IMR-90 (cell line): ENCODE measurements around the gene AKAP1. TPM values are rescaled to one million over a fixed set of nuclear protein-coding genes. Genes with fewer than 3 reads are reported as not detected.

Experiments
- ATAC-seq: fragments of 200-7000 bp; cut with Tn5 transposase; 2 replicates; pipeline ENCODE4 v1.9.1; 2020; ENCODE audit warnings: low read depth, mild to moderate bottlenecking, moderate library complexity
- BruUV-seq: library from RNA; stranded (reverse); fragments of 400-500 nt; replicated peaks from 2 replicates; lab custom pipeline; 2021; lab: Mats Ljungman, UMichigan
- CTCF ChIA-PET: fragments of 300-600 bp; formaldehyde crosslinking; extraction: SDS; loops from one replicate; lab custom pipeline; 2021; ENCODE audit warnings: antibody characterized with exemption; lab: Yijun Ruan, JAX
- POLR2A ChIA-PET: fragments of 300-600 bp; sonication (Branson Sonifier 250); formaldehyde crosslinking; loops from one replicate; lab custom pipeline; 2022; ENCODE audit warnings: antibody characterized with exemption; ENCODE audit not compliant: unreplicated experiment; lab: Charles Lee
- DNase-seq: peaks from one replicate; pipeline ENCODE4 v3.0.0; 2013
- H2AFZ ChIP-seq: replicated peaks from 2 replicates; pipeline ENCODE3; 2013; ENCODE audit warnings: low read length, mild to moderate bottlenecking; ENCODE audit not compliant: poor library complexity
- H2AK5ac ChIP-seq: 2 replicates; pipeline ENCODE4 v1.6.1; 2013; ENCODE audit warnings: low read depth, low read length, inconsistent platforms
- H2AK9ac ChIP-seq: replicated peaks from 2 replicates; pipeline ENCODE3; 2013; ENCODE audit warnings: mild to moderate bottlenecking, low read depth, low read length, moderate library complexity; ENCODE audit not compliant: poor library complexity
- H2BK120ac ChIP-seq: 2 replicates; pipeline ENCODE4 v1.6.1; 2013; ENCODE audit warnings: low read depth, low read length, inconsistent platforms
- H2BK15ac ChIP-seq: 3 replicates; pipeline ENCODE4 v1.6.1; 2013; ENCODE audit warnings: low read depth, low read length, inconsistent platforms
- H2BK20ac ChIP-seq: 2 replicates; pipeline ENCODE4 v1.6.1; 2013; ENCODE audit warnings: low read depth, mild to moderate bottlenecking, inconsistent platforms, low read length, moderate library complexity
- H2BK5ac ChIP-seq: 2 replicates; pipeline ENCODE4 v1.6.1; 2013; ENCODE audit warnings: mild to moderate bottlenecking, low read depth, low read length, inconsistent platforms; ENCODE audit not compliant: poor library complexity, severe bottlenecking
- H3K14ac ChIP-seq: replicated peaks from 2 replicates; pipeline ENCODE4 v1.6.1; 2013; ENCODE audit warnings: low read depth, low read length, inconsistent platforms
- H3K18ac ChIP-seq: 2 replicates; pipeline ENCODE4 v1.6.1; 2013; ENCODE audit warnings: low read depth, low read length, control low read depth
- H3K23ac ChIP-seq: 2 replicates; pipeline ENCODE4 v1.6.1; 2013; ENCODE audit warnings: low read depth, low read length, inconsistent platforms
- H3K27ac ChIP-seq: 2 replicates; pipeline ENCODE4 v1.5.1; 2013; ENCODE audit warnings: mild to moderate bottlenecking, control low read depth, low read length; ENCODE audit not compliant: insufficient read depth
- H3K27me3 ChIP-seq: 2 replicates; pipeline ENCODE4 v1.6.1; 2013; ENCODE audit warnings: low read length; ENCODE audit not compliant: control insufficient read depth, insufficient read depth
- H3K36me3 ChIP-seq: 2 replicates; pipeline ENCODE4 v1.6.1; 2013; ENCODE audit warnings: low read length, mixed read lengths; ENCODE audit not compliant: control insufficient read depth, insufficient read depth
- H3K4ac ChIP-seq: 2 replicates; pipeline ENCODE4 v1.6.1; 2013; ENCODE audit warnings: low read depth, low read length, inconsistent platforms
- H3K4me1 ChIP-seq: 2 replicates; pipeline ENCODE4 v1.6.1; 2013; ENCODE audit warnings: low read length, mixed read lengths; ENCODE audit not compliant: control insufficient read depth, insufficient read depth
- H3K4me2 ChIP-seq: 2 replicates; pipeline ENCODE4 v1.6.1; 2013; ENCODE audit warnings: low read depth, mild to moderate bottlenecking, control low read depth, low read length, moderate library complexity
- H3K4me3 ChIP-seq: 2 replicates; pipeline ENCODE4 v1.5.1; 2013; ENCODE audit warnings: low read depth, mild to moderate bottlenecking, control low read depth, low read length, moderate library complexity; ENCODE audit not compliant: insufficient read depth
- H3K56ac ChIP-seq: 2 replicates; pipeline ENCODE4 v1.6.1; 2013; ENCODE audit warnings: low read length, inconsistent platforms; ENCODE audit not compliant: insufficient read depth; ENCODE audit errors: extremely low read depth
- H3K79me1 ChIP-seq, 2 experiments: 2 replicates each; pipeline ENCODE4 v1.6.1; 2013; ENCODE audit warnings: low read length in 2 of 2, inconsistent platforms in 1 of 2, low read depth in 1 of 2
- H3K9ac ChIP-seq: 2 replicates; pipeline ENCODE4 v1.6.1; 2013; ENCODE audit warnings: low read depth, low read length, control low read depth
- H3K9me1 ChIP-seq: 2 replicates; pipeline ENCODE4 v1.6.1; 2013; ENCODE audit warnings: low read length, inconsistent platforms; ENCODE audit not compliant: insufficient read depth
- H3K9me3 ChIP-seq: 2 replicates; pipeline ENCODE4 v1.6.1; 2013; ENCODE audit warnings: low read length; ENCODE audit not compliant: control insufficient read depth, insufficient read depth
- H4K20me1 ChIP-seq: 2 replicates; pipeline ENCODE4 v1.6.1; 2013; ENCODE audit warnings: low read length, inconsistent platforms; ENCODE audit not compliant: insufficient read depth
- H4K5ac ChIP-seq: 2 replicates; pipeline ENCODE4 v1.6.1; 2013; ENCODE audit warnings: mild to moderate bottlenecking, low read depth, low read length, control low read depth
- H4K8ac ChIP-seq, 2 experiments: 2 replicates each; pipeline ENCODE4 v1.6.1; 2013; ENCODE audit warnings: low read depth in 2 of 2, low read length in 2 of 2, control low read depth in 1 of 2, inconsistent platforms in 1 of 2
- H4K91ac ChIP-seq: 2 replicates; pipeline ENCODE4 v1.6.1; 2013; ENCODE audit warnings: low read depth, low read length, inconsistent platforms; ENCODE audit not compliant: insufficient read depth
- BHLHE40 ChIP-seq: fragments of 150-350 bp; IDR thresholded peaks from 2 replicates; pipeline ENCODE4 v1.6.1; 2016; ENCODE audit warnings: mild to moderate bottlenecking, low read depth, low read length
- CEBPB ChIP-seq: IDR thresholded peaks from 2 replicates; pipeline ENCODE4 v1.6.1; 2012; ENCODE audit warnings: low read depth, low read length, improper control_type of control experiment
- CHD1 ChIP-seq: IDR thresholded peaks from 2 replicates; pipeline ENCODE4 v1.6.1; 2012; ENCODE audit warnings: low read depth, low read length, improper control_type of control experiment
- FOS ChIP-seq: fragments of 150-350 bp; IDR thresholded peaks from 2 replicates; pipeline ENCODE4 v1.6.1; 2016; ENCODE audit warnings: low read depth, low read length
- MAFK ChIP-seq: IDR thresholded peaks from 2 replicates; pipeline ENCODE4 v1.6.1; 2012; ENCODE audit warnings: low read depth, low read length, improper control_type of control experiment
- MAZ ChIP-seq: IDR thresholded peaks from 2 replicates; pipeline ENCODE4 v1.6.1; 2012; ENCODE audit warnings: low read depth, mild to moderate bottlenecking, low read length, improper control_type of control experiment, moderate library complexity, borderline replicate concordance
- MXI1 ChIP-seq: IDR thresholded peaks from 2 replicates; pipeline ENCODE4 v1.6.1; 2012; ENCODE audit warnings: low read depth, mild to moderate bottlenecking, low read length, moderate library complexity, borderline replicate concordance
- POLR2A ChIP-seq: IDR thresholded peaks from 2 replicates; pipeline ENCODE4 v1.6.1; 2012; ENCODE audit warnings: mild to moderate bottlenecking, low read depth, low read length
- RAD21 ChIP-seq: IDR thresholded peaks from 2 replicates; pipeline ENCODE4 v1.6.1; 2012; ENCODE audit warnings: low read length, improper control_type of control experiment
- RCOR1 ChIP-seq: IDR thresholded peaks from 2 replicates; pipeline ENCODE4 v1.6.1; 2012; ENCODE audit warnings: mild to moderate bottlenecking, low read length, improper control_type of control experiment; ENCODE audit not compliant: insufficient replicate concordance
- RFX5 ChIP-seq: IDR thresholded peaks from 2 replicates; pipeline ENCODE4 v1.8.0; 2012; ENCODE audit warnings: low read depth, mild to moderate bottlenecking, low read length, moderate library complexity
- SMC3 ChIP-seq: fragments of 150-350 bp; IDR thresholded peaks from 2 replicates; pipeline ENCODE4 v1.6.1; 2016; ENCODE audit warnings: low read depth, mild to moderate bottlenecking, antibody characterized with exemption, low read length, moderate library complexity
- WGBS, 2 experiments: methylation state at CpG; one replicate each; pipeline versions ENCODE4 v1.1.5 to v1.1.7; 2013; ENCODE audit warnings: missing lambda C conversion rate in 2 of 2; ENCODE audit not compliant: insufficient read length in 1 of 2; ENCODE audit errors: extremely low coverage in 2 of 2; 5-methylcytosine and 5-hydroxymethylcytosine counted together
- dilution Hi-C: fragments of 300-500 bp; cut with HindIII; formaldehyde crosslinking; loops from one replicate; pipeline ENCODE4 v1.14.3; 2018; ENCODE audit warnings: low sequenced_read_pairs; ENCODE audit not compliant: unreplicated experiment
- in situ Hi-C: fragments of 300-500 bp; cut with MboI; formaldehyde crosslinking; loops from 3 replicates; pipeline ENCODE4 v1.14.3; 2019; ENCODE audit warnings: low sequenced_read_pairs, inconsistent platforms, mixed read lengths
- intact Hi-C: fragments of 100-400 bp; cut with micrococcal nuclease; formaldehyde crosslinking; loops from 2 replicates; pipeline ENCODE4 v1.10.0; 2022
- polyA plus RNA-seq, 3 experiments: library from polyadenylated mRNA; depleted of rRNA; stranded (reverse); fragments of >200 nt; gene quantifications; 2 replicates each; pipeline ENCODE4 v1.2.3, GENCODE V29; 2012; ENCODE audit warnings: low replicate concordance in 1 of 3
- total RNA-seq: library from RNA; depleted of rRNA; stranded (reverse); fragments of >200 nt; gene quantifications from 2 replicates; pipeline ENCODE4 v1.2.3, GENCODE V29; 2012
- TF ChIP-seq, protein P1 (sequence below): fragments of 150-350 bp; IDR thresholded peaks from 2 replicates; pipeline ENCODE4 v1.6.1; 2016; ENCODE audit warnings: low read depth, mild to moderate bottlenecking, low read length, moderate library complexity, borderline replicate concordance
- TF ChIP-seq, protein P2 (sequence below): fragments of 150-350 bp; IDR thresholded peaks from 2 replicates; pipeline ENCODE4 v1.6.1; 2017; ENCODE audit warnings: mild to moderate bottlenecking, antibody characterized with exemption, low read length, low read depth
- TF ChIP-seq, protein P3 (sequence below): conservative IDR thresholded peaks from 2 replicates; pipeline ENCODE4 v1.5.1; 2012; ENCODE audit warnings: mild to moderate bottlenecking, low read depth, low read length, improper control_type of control experiment

The AKAP1 gene
- total and polyA plus RNA-seq, 2 of the 4 experiments (the other 2 are of a cell fraction): 10.2 to 17.4 TPM

- H3K9me1 ChIP-seq: no peaks in the 10 kb centered on the region
- H4K8ac ChIP-seq: no peak overlapping the region
- DNase-seq (no peak), ATAC-seq (no peak)
- dilution Hi-C loops (no loop called here), in situ Hi-C loops (no loop called here), intact Hi-C loops (no loop called here)
- 27% methylated on average over 2 of the region's 4 CpGs; no CpG with 5 or more reads in 1 of the 2 experiments for whole genome bisulfite sequencing, 2 experiments
- H3K18ac ChIP-seq: no peak overlapping the region
- no peaks in the 10 kb centered on the region for H3K36me3 ChIP-seq
- TF ChIP-seq, protein P1, sequence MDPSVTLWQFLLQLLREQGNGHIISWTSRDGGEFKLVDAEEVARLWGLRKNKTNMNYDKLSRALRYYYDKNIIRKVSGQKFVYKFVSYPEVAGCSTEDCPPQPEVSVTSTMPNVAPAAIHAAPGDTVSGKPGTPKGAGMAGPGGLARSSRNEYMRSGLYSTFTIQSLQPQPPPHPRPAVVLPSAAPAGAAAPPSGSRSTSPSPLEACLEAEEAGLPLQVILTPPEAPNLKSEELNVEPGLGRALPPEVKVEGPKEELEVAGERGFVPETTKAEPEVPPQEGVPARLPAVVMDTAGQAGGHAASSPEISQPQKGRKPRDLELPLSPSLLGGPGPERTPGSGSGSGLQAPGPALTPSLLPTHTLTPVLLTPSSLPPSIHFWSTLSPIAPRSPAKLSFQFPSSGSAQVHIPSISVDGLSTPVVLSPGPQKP: no peak
- TF ChIP-seq MXI1 (no peak), RCOR1 (no peak), SMC3 (no peak), CHD1 (no peak), MAFK (no peak), BHLHE40 (no peak), RFX5 (no peak), MAZ (no peak), POLR2A (no peak), RAD21 (no peak), CEBPB (no peak), FOS (no peak)
- TF ChIP-seq, protein P2, sequence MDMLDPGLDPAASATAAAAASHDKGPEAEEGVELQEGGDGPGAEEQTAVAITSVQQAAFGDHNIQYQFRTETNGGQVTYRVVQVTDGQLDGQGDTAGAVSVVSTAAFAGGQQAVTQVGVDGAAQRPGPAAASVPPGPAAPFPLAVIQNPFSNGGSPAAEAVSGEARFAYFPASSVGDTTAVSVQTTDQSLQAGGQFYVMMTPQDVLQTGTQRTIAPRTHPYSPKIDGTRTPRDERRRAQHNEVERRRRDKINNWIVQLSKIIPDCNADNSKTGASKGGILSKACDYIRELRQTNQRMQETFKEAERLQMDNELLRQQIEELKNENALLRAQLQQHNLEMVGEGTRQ: no peak
- TF ChIP-seq, protein P3, sequence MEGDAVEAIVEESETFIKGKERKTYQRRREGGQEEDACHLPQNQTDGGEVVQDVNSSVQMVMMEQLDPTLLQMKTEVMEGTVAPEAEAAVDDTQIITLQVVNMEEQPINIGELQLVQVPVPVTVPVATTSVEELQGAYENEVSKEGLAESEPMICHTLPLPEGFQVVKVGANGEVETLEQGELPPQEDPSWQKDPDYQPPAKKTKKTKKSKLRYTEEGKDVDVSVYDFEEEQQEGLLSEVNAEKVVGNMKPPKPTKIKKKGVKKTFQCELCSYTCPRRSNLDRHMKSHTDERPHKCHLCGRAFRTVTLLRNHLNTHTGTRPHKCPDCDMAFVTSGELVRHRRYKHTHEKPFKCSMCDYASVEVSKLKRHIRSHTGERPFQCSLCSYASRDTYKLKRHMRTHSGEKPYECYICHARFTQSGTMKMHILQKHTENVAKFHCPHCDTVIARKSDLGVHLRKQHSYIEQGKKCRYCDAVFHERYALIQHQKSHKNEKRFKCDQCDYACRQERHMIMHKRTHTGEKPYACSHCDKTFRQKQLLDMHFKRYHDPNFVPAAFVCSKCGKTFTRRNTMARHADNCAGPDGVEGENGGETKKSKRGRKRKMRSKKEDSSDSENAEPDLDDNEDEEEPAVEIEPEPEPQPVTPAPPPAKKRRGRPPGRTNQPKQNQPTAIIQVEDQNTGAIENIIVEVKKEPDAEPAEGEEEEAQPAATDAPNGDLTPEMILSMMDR: no peak
- H3K9me3 ChIP-seq: no peaks in the 10 kb centered on the region
- no peak overlapping the region for H2AFZ ChIP-seq
- H3K14ac ChIP-seq: no peak overlapping the region
- H2BK5ac ChIP-seq: no peak overlapping the region
- H3K4me2 ChIP-seq: no peak overlapping the region
- no TSS peak for BruUV-seq
- no peak overlapping the region for H2AK9ac ChIP-seq
- no peak overlapping the region for H3K56ac ChIP-seq
- H3K27me3 ChIP-seq: no peaks in the 10 kb centered on the region
- H3K23ac ChIP-seq: no peak overlapping the region
- no peak overlapping the region for H3K4me3 ChIP-seq
- POLR2A ChIA-PET: no interaction called here
- CTCF ChIA-PET: no interaction called here
- H3K4ac ChIP-seq: no peak overlapping the region
- H3K4me1 ChIP-seq: no peaks in the 10 kb centered on the region
- no peak overlapping the region for H3K27ac ChIP-seq
- H2AK5ac ChIP-seq: no peak overlapping the region
- no peak overlapping the region for H2BK120ac ChIP-seq
- no peak overlapping the region for H2BK15ac ChIP-seq
- H4K20me1 ChIP-seq: no peaks in the 10 kb centered on the region
- no peaks in the 10 kb centered on the region for H3K79me1 ChIP-seq
- no peak overlapping the region for H4K91ac ChIP-seq
- H4K5ac ChIP-seq: no peak overlapping the region
- no peak overlapping the region for H3K9ac ChIP-seq
- no peak overlapping the region for H2BK20ac ChIP-seq
These were observed 73.3 kb downstream of the AKAP1 start for GRCh38 chr17:57158325-57158724.
